ENCODE data around the gene ZNF837. TPM values are rescaled to one million over a fixed set of nuclear protein-coding genes. Genes with fewer than 3 reads are reported as not detected.

Gene ZNF837
- total and polyA plus RNA-seq, 2 of the 13 experiments (the other 11 are each of a cell fraction or from before 2014, with no cell fraction given), result 0.29 to 1.3 TPM

DNA sequence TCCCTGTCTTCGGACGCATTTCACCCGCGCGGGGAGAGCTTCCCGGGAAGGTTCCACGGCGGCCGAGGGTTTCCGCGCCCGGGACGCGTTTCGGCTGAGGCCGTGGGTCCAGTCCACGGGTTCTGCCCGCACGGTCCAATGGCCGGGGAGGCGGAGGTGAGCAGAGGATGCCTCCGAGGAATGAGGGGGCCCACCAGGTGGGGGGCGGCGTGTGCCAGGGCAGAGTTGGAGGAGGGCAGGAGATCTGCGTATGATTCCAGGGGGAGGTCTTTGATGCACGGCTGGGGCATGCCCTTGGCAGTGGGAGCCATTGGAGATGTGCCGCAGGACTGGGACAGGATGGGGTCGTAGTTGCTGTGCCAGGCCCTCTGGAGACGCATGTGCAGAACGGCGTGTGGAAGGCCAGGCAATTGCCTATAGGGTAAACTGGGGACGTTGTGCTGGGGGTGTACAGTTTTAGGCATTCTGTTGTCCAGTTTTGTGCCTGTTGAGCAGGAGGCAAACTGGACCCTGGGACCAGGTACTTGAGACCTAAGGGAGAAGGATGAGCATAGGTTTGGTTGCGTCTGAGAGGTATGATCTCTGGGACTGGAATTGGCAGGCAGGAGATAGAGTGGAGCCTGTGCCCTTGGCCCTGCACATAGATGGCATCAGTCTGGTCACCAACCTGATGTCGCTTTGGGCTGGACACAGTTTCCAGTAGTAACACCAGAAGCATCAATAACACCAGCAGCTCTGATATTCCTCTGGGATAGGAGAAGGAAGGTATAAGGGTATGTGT is 28.4 kb upstream of the ZNF837 start (continued):
- TF ChIP-seq USF2 (IDR thresholded peaks at IDR 0.05; ENCODE audit: low read depth, low read length) (no peak), USF2 (CRISPR knock-in tag; IDR thresholded peaks at IDR 0.05; ENCODE audit: borderline replicate concordance) (no peak), ATF3 (CRISPR knock-in tag; IDR thresholded peaks at IDR 0.05) (peak; percentile 2; the same call in 1 of the 2 replicates), ZSCAN31 (CRISPR knock-in tag; IDR thresholded peaks at IDR 0.05; ENCODE audit: low read depth) (peak; percentile 47; the same call in 1 of the 2 replicates), TFDP1 (CRISPR knock-in tag; IDR thresholded peaks at IDR 0.05; ENCODE audit: borderline replicate concordance) (peak; percentile 40; the same call in 1 of the 2 replicates), ZNF180 (CRISPR knock-in tag; IDR thresholded peaks at IDR 0.05; ENCODE audit: borderline replicate concordance, low read depth) (no peak), ZNF790 (CRISPR knock-in tag; IDR thresholded peaks at IDR 0.05; ENCODE audit: borderline replicate concordance) (peak; percentile 4; the same call in 1 of the 2 replicates), HOXD1 (CRISPR knock-in tag; IDR thresholded peaks at IDR 0.05) (no peak), ZNF138 (CRISPR knock-in tag; IDR thresholded peaks at IDR 0.05; ENCODE audit: low read depth) (no peak), ZNF772 (CRISPR knock-in tag; IDR thresholded peaks at IDR 0.05) (0 out of 2 replicates have a peak, but pooled peaks have one; percentile 23), PATZ1 (CRISPR knock-in tag; IDR thresholded peaks at IDR 0.05) (peak; percentile 21; the same call in 1 of the 2 replicates), KMT2B (CRISPR knock-in tag; IDR thresholded peaks at IDR 0.05) (peak; percentile 15; the same call in 1 of the 2 replicates), ZNF275 (CRISPR knock-in tag; IDR thresholded peaks at IDR 0.05; ENCODE audit: borderline replicate concordance) (0 out of 2 replicates have a peak, but pooled peaks have one; percentile 20), NFKBIZ (CRISPR knock-in tag; IDR thresholded peaks at IDR 0.05) (0 out of 2 replicates have a peak, but pooled peaks have one; percentile 9)
- TF ChIP-seq, protein P1, sequence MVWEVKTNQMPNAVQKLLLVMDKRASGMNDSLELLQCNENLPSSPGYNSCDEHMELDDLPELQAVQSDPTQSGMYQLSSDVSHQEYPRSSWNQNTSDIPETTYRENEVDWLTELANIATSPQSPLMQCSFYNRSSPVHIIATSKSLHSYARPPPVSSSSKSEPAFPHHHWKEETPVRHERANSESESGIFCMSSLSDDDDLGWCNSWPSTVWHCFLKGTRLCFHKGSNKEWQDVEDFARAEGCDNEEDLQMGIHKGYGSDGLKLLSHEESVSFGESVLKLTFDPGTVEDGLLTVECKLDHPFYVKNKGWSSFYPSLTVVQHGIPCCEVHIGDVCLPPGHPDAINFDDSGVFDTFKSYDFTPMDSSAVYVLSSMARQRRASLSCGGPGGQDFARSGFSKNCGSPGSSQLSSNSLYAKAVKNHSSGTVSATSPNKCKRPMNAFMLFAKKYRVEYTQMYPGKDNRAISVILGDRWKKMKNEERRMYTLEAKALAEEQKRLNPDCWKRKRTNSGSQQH (CRISPR knock-in tag; IDR thresholded peaks at IDR 0.05; ENCODE audit: low read depth), result 0 out of 2 replicates have a peak, but pooled peaks have one; percentile 19
- TF ChIP-seq, protein P2, sequence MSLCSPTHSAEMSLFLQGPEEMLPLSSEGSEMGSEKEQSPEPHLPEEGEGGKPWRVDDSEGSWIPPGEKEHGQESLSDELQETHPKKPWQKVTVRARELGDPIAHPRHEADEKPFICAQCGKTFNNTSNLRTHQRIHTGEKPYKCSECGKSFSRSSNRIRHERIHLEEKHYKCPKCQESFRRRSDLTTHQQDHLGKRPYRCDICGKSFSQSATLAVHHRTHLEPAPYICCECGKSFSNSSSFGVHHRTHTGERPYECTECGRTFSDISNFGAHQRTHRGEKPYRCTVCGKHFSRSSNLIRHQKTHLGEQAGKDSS (CRISPR knock-in tag; IDR thresholded peaks at IDR 0.05; ENCODE audit: borderline replicate concordance, low read depth), result no peak
- TF ChIP-seq, protein P3, sequence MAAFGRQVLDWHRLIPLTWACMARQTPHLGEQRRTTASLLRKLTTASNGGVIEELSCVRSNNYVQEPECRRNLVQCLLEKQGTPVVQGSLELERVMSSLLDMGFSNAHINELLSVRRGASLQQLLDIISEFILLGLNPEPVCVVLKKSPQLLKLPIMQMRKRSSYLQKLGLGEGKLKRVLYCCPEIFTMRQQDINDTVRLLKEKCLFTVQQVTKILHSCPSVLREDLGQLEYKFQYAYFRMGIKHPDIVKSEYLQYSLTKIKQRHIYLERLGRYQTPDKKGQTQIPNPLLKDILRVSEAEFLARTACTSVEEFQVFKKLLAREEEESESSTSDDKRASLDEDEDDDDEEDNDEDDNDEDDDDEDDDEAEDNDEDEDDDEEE (CRISPR knock-in tag; IDR thresholded peaks at IDR 0.05), result peak; percentile 61; the same call in 1 of the 2 replicates
